ENCODE measurements around the gene ATP1B1. TPM values are rescaled to one million over a fixed set of nuclear protein-coding genes. Genes with fewer than 3 reads are reported as not detected.

The ATP1B1 gene
- total and polyA plus RNA-seq, 2 of the 8 experiments (the other 6 are each of a cell fraction or from before 2014, with no cell fraction given) = 16.3 to 76.5 TPM

DNA sequence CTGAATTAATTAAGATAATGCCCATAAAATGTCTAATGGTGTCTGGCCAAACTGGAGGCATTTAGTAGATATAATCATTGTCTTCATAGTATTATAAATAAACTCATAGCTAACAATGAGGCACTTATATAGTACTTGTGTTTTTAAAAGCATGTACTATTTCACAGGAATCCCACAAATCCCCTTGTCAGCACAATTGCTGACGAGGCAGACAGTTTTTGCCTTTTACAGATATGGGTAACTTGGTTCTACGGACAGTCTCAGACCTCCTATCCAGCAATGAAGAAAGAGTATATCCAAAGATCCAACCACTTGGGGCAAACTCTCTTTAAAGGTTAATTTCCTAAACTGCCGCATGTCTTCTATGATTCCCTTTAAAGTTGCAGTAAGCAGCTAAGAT is 73.7 kb downstream of the ATP1B1 start:
- H3K18ac ChIP-seq (ENCODE audit: extremely low read depth, low read length) = no peak overlapping the region
- H4K91ac ChIP-seq (replicated peaks; ENCODE audit: insufficient read length, low read length) = no peak overlapping the region
- TF ChIP-seq MAFK (IDR thresholded peaks at IDR 0.05; ENCODE audit: low read depth, low read length) = 0 out of 2 replicates have a peak, but pooled peaks have one; percentile 17
- no peak for TF ChIP-seq SP2 (IDR thresholded peaks at IDR 0.05; ENCODE audit: low read length)
- H3K4me3 ChIP-seq (ENCODE audit: extremely low read depth in 1 of 4, insufficient read depth in 2 of 4, low read depth in 3 of 4, low read length in 4 of 4) = no peak overlapping the region
- H3K4me2 ChIP-seq (ENCODE audit: insufficient read depth in 1 of 2, low read depth in 2 of 2, low read length in 2 of 2) = no peak overlapping the region
- H3K56ac ChIP-seq (replicated peaks; ENCODE audit: insufficient read length, low read depth, low read length) = no peak overlapping the region
- ChIA-PET CTCF (ENCODE audit: partially characterized antibody) (interaction anchor here (1.8 kb wide), 1 partner anchor 10 kb away, joined by 6 read pairs; no protein-coding TSS in a partner anchor), POLR2A (ENCODE audit: partially characterized antibody) (no interaction called here)
- H3K79me2 ChIP-seq (ENCODE audit: control insufficient read depth in 1 of 2, insufficient read depth in 2 of 2, low read length in 2 of 2) = no peaks in the 10 kb centered on the region
- H4K8ac ChIP-seq (ENCODE audit: extremely low read depth, insufficient read depth, low read length) = no peak overlapping the region
- H2AFZ ChIP-seq (ENCODE audit: low read length) = no peak overlapping the region
- no peak overlapping the region for H3K4ac ChIP-seq (replicated peaks; ENCODE audit: insufficient read length, low read depth, low read length)
- no peak overlapping the region for H4K5ac ChIP-seq (ENCODE audit: insufficient read length, low read depth, low read length)
- H4K20me1 ChIP-seq (replicated peaks in 1 of 2; ENCODE audit: control insufficient read depth in 1 of 2, insufficient read depth in 2 of 2, low read length in 2 of 2) = no peaks in the 10 kb centered on the region
- no peaks in the 10 kb centered on the region; the same call in 1 of the 2 replicates for H3K23me2 ChIP-seq (ENCODE audit: low read depth, low read length)
- H3K4me1 ChIP-seq (replicated peaks in 1 of 4; ENCODE audit: control insufficient read depth in 3 of 4, insufficient read depth in 4 of 4, low read length in 3 of 4) = peaks cover 0 to 3% (median 0%) of the 10 kb centered on the region in 4 experiments; a peak in 1 of 7 replicates
- H2BK20ac ChIP-seq (ENCODE audit: low read length) = no peak overlapping the region
- 92% methylated on average over 3 of the region's 3 CpGs; no CpG with 5 or more reads in 1 of the 2 experiments for WGBS, 2 experiments (ENCODE audit: extremely low coverage in 1 of 2, insufficient coverage in 1 of 2, insufficient read length in 1 of 2, insufficient replicate concordance in 2 of 2, low coverage in 1 of 2, low lambda C conversion rate in 2 of 2, missing lambda C conversion rate in 1 of 2)
- H2BK15ac ChIP-seq (ENCODE audit: low read length) = no peak overlapping the region
- no peak for DNase-seq (ENCODE audit: low read depth in 1 of 2, low spot score in 2 of 2)
- H3K27ac ChIP-seq (ENCODE audit: low read depth, low read length) = no peak overlapping the region
- no peak for FAIRE-seq
- H2BK120ac ChIP-seq (replicated peaks; ENCODE audit: low read depth, low read length) = no peak overlapping the region
- no peak overlapping the region for H2BK5ac ChIP-seq (ENCODE audit: low read depth, low read length)
- H3K14ac ChIP-seq (ENCODE audit: insufficient read length) = no peak overlapping the region
- H3K9me3 ChIP-seq (ENCODE audit: insufficient read depth in 2 of 2, low read depth in 1 of 2, low read length in 1 of 2) = no peaks in the 10 kb centered on the region
- H3K23ac ChIP-seq (ENCODE audit: insufficient read length) = no peak overlapping the region
- no peak overlapping the region for H3K9ac ChIP-seq (replicated peaks in 1 of 4; ENCODE audit: extremely low read depth in 1 of 4, low read depth in 3 of 4, low read length in 3 of 4)
- H2AK5ac ChIP-seq (ENCODE audit: low read depth, low read length) = no peak overlapping the region
- no peaks in the 10 kb centered on the region for H3K79me1 ChIP-seq (ENCODE audit: low read depth, low read length)
- no peak overlapping the region for H2BK12ac ChIP-seq (ENCODE audit: low read depth, low read length)
- H3K36me3 ChIP-seq (ENCODE audit: control insufficient read depth in 2 of 4, insufficient read depth in 4 of 4, low read length in 3 of 4) = no peaks in the 10 kb centered on the region
- no peaks in the 10 kb centered on the region for H3K27me3 ChIP-seq (replicated peaks in 1 of 4; ENCODE audit: control insufficient read depth in 3 of 4, extremely low read depth in 1 of 4, insufficient read depth in 3 of 4, low read length in 3 of 4)

Small RNAs within 50 kb of the gene (small RNA-seq; reads per million reads assigned to genes)
- not detected for gene RNA5SP66 (ENCODE audit: insufficient read depth)

Data from H1 (cell line).